ENCODE results near the gene AGBL1. TPM values are rescaled to one million over a fixed set of nuclear protein-coding genes. Genes with fewer than 3 reads are reported as not detected.

The AGBL1 gene
- total RNA-seq, 4 donors from 2014 or later: 0.32 to 0.40 TPM; not detected in 2

DNA sequence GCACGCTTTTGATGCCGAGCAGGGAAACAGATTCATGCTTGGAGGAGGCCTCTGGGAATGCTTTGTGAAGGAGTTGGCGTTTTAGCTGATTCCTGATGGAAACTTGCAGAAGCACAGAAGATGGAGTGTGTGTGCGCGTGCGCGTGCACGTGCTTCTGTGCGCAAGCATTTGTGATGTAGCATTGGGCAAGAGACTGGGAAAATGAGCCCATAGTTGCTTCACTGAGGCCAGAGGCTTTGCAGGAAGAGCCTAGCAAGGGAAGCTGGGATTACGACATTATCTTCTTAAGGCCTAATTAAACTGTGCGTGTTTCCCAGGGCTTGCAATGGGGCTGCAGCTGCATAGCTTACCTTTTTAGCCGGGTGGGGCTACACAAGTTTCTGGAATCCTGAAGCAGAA, 18.1 kb upstream of the AGBL1 start:
- intact Hi-C loops (cut with DNase I; ENCODE audit: low total_unique reads) (no loop called here), in situ Hi-C loops (cut with MboI; ENCODE audit: low pct_ligation_motif_present in 1 of 4, low pct_unique_long_range_greater_than_20kb in 1 of 4, low sequenced_read_pairs in 3 of 4) (loop anchor here in 1 of 4 donors (10.0 kb wide), 1 partner anchor 57 kb away; no protein-coding TSS in a partner anchor)

DNA sequence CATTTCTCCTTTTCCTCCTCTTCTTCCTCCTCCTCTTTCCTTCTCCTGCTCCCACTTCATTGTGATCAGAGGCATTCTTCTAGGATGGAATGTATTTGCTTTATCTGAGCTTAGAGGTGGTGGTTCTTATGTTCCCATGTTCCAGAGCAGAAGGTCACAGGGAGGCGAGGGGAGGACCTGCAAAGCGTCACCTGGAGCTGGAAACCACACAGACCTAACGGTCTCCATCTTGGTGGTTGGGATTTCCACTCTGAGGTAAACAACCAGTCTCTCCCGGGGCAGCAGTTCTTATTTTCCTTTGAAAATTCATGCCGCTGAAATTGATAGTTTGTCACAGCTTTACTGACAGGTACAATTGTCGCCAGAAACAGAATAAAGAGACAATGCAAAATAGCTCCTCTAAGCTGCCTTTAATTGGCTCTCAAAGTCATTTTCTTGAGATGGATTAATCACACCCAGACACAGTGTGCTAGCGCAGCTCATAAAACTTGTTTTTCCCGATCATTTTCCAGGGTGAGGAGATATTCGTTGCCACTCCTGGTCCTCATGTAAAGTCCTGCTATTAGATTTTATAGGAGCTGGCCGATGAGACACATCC, 16.9 kb upstream of the AGBL1 start:
- in situ Hi-C loops (cut with MboI; ENCODE audit: low pct_ligation_motif_present in 1 of 4, low pct_unique_long_range_greater_than_20kb in 1 of 4, low sequenced_read_pairs in 3 of 4) (loop anchor here in 1 of 4 donors (10.0 kb wide), 1 partner anchor 58 kb away; no protein-coding TSS in a partner anchor), intact Hi-C loops (cut with DNase I; ENCODE audit: low total_unique reads) (no loop called here)
- Histone ChIP-seq H3K4me1 (no peaks in the 10 kb centered on the region), H3K27ac (no peak overlapping the region), H3K36me3 (no peaks in the 10 kb centered on the region), H3K4me3 (no peak overlapping the region), H3K9me3 (no peaks in the 10 kb centered on the region), H3K27me3 (peaks cover 6% of the 10 kb centered on the region)
- WGBS, 2 donors (ENCODE audit: low coverage in 1 of 2): 41 to 49% methylated on average over 4 to 10 of the region's 10 CpGs
- DNase-seq: no peak
- no peak for TF ChIP-seq POLR2AphosphoS5 (IDR thresholded peaks at IDR 0.05)
- TF ChIP-seq, protein P1, sequence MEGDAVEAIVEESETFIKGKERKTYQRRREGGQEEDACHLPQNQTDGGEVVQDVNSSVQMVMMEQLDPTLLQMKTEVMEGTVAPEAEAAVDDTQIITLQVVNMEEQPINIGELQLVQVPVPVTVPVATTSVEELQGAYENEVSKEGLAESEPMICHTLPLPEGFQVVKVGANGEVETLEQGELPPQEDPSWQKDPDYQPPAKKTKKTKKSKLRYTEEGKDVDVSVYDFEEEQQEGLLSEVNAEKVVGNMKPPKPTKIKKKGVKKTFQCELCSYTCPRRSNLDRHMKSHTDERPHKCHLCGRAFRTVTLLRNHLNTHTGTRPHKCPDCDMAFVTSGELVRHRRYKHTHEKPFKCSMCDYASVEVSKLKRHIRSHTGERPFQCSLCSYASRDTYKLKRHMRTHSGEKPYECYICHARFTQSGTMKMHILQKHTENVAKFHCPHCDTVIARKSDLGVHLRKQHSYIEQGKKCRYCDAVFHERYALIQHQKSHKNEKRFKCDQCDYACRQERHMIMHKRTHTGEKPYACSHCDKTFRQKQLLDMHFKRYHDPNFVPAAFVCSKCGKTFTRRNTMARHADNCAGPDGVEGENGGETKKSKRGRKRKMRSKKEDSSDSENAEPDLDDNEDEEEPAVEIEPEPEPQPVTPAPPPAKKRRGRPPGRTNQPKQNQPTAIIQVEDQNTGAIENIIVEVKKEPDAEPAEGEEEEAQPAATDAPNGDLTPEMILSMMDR (IDR thresholded peaks at IDR 0.05): no peak
- no peak for TF ChIP-seq EP300 (IDR thresholded peaks at IDR 0.05; ENCODE audit: low read depth)
- TF ChIP-seq POLR2A (IDR thresholded peaks at IDR 0.05): no peak

More for the DNA sequence above, 18.1 kb upstream of the AGBL1 start:
- H3K27ac ChIP-seq: no peak overlapping the region
- H3K4me3 ChIP-seq: no peak overlapping the region
- H3K36me3 ChIP-seq: no peaks in the 10 kb centered on the region
- 88 to 90% methylated on average over 7 to 12 of the region's 12 CpGs for WGBS, 2 donors (ENCODE audit: low coverage in 1 of 2)
- TF ChIP-seq POLR2AphosphoS5 (IDR thresholded peaks at IDR 0.05): no peak
- no peak for TF ChIP-seq POLR2A (IDR thresholded peaks at IDR 0.05)
- no peak for TF ChIP-seq EP300 (IDR thresholded peaks at IDR 0.05; ENCODE audit: low read depth)
- TF ChIP-seq, protein P1 (IDR thresholded peaks at IDR 0.05): no peak
- no peaks in the 10 kb centered on the region for H3K9me3 ChIP-seq
- no peak for DNase-seq
- no peaks in the 10 kb centered on the region for H3K4me1 ChIP-seq
- peaks cover 6% of the 10 kb centered on the region for H3K27me3 ChIP-seq

DNA sequence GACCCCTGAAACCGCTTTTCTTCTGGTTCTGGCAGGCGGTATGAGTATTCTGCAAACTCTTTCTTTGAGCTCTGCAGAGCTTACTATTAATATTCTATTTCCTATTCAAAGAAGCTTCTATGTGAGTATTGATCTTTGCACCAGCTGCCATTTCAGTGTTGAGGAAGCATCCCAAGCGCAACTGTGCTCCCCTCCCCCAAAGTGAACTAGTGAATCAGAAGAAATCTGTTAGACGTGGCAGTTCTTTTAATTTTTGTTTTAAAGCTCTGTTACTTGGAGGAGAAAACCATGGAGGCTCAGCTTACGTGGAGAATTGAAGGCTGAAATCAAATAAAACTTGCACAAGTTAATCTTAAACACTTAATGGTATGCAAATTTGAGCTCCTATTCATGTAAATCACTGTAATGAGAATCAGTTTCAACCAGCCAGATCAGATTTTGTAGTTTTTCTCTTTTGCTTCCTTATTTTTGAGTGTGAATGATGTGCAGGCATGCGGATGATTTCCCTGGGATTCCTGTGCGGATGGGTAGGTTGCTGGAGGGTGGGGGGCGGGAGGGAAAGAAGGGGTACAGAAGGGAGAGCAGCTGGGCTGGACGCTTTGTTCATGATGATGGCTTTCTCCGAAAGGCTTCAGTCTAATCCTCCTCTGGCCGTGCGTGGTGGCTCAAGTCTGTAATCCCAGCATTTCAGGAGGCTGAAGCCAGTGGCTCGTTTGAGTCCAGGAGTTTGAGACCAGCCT, 16.1 kb upstream of the AGBL1 start:
- intact Hi-C loops (cut with DNase I; ENCODE audit: low total_unique reads): no loop called here
- no peak for DNase-seq
- Histone ChIP-seq H3K9me3 (no peaks in the 10 kb centered on the region), H3K4me3 (no peak overlapping the region), H3K27me3 (peaks cover 6% of the 10 kb centered on the region), H3K36me3 (no peaks in the 10 kb centered on the region), H3K27ac (no peak overlapping the region), H3K4me1 (no peaks in the 10 kb centered on the region)
- TF ChIP-seq POLR2A (IDR thresholded peaks at IDR 0.05): no peak
- no peak for TF ChIP-seq EP300 (IDR thresholded peaks at IDR 0.05; ENCODE audit: low read depth)
- TF ChIP-seq, protein P1 (IDR thresholded peaks at IDR 0.05): no peak
- TF ChIP-seq POLR2AphosphoS5 (IDR thresholded peaks at IDR 0.05): no peak
- WGBS, 2 donors (ENCODE audit: low coverage in 1 of 2): 56 to 77% methylated on average over 5 to 13 of the region's 13 CpGs
- in situ Hi-C loops (cut with MboI; ENCODE audit: low pct_ligation_motif_present in 1 of 4, low pct_unique_long_range_greater_than_20kb in 1 of 4, low sequenced_read_pairs in 3 of 4): loop anchor here in 1 of 4 donors (10.0 kb wide), 1 partner anchor 59 kb away; no protein-coding TSS in a partner anchor

DNA sequence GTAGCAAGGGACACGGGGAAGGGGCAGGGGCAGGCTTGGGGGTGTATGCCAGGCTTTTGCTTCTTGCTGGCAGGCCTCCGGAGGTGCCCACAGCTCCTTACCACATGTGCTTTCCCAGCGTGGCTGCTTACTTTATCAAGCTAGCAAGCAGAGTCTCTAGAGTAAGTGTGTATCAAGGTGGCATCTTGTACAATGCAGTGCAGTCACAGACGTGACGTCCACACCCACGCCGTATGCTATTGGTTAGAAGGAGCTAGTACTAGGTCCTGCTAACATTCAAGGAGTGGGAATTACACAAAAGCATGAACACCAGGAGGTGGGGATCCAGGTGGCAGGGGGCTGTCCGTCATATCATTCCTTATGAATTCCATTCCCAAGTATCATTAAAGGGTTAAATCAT, 15.3 kb upstream of the AGBL1 start:
- DNase-seq: no peak
- Histone ChIP-seq H3K36me3 (no peaks in the 10 kb centered on the region), H3K27ac (no peak overlapping the region), H3K9me3 (no peaks in the 10 kb centered on the region), H3K4me1 (no peaks in the 10 kb centered on the region), H3K27me3 (peaks cover 6% of the 10 kb centered on the region), H3K4me3 (no peak overlapping the region)
- WGBS, 2 donors (ENCODE audit: low coverage in 1 of 2): 82 to 94% methylated on average over 2 to 8 of the region's 8 CpGs
- intact Hi-C loops (cut with DNase I; ENCODE audit: low total_unique reads): no loop called here
- in situ Hi-C loops (cut with MboI; ENCODE audit: low pct_ligation_motif_present in 1 of 4, low pct_unique_long_range_greater_than_20kb in 1 of 4, low sequenced_read_pairs in 3 of 4): loop anchor here in 1 of 4 donors (10.0 kb wide), 1 partner anchor 60 kb away; no protein-coding TSS in a partner anchor
- TF ChIP-seq POLR2AphosphoS5 (IDR thresholded peaks at IDR 0.05): no peak
- no peak for TF ChIP-seq EP300 (IDR thresholded peaks at IDR 0.05; ENCODE audit: low read depth)
- no peak for TF ChIP-seq POLR2A (IDR thresholded peaks at IDR 0.05)
- TF ChIP-seq, protein P1 (IDR thresholded peaks at IDR 0.05): no peak

Measured in transverse colon (tissue), 4 donors.